Ishikawa (cell line): ENCODE data around the gene BTG1.

ENCODE experiments used
- CEBPB ChIP-seq: IDR thresholded peaks from 2 replicates; pipeline ENCODE4 v1.6.1; 2012
- CREB1 ChIP-seq: IDR thresholded peaks from 2 replicates; pipeline ENCODE4 v1.6.1; 2012; ENCODE audit warnings: low read depth
- TCF12 ChIP-seq: IDR thresholded peaks from 2 replicates; pipeline ENCODE4 v1.6.1; 2012; ENCODE audit warnings: low read depth
- YY1 ChIP-seq: IDR thresholded peaks from 2 replicates; pipeline ENCODE4 v1.6.1; 2012; ENCODE audit warnings: low read depth
- TF ChIP-seq, protein P1 (sequence below): IDR thresholded peaks from 2 replicates; pipeline ENCODE4 v1.6.1; 2012
- TF ChIP-seq, protein P2 (sequence below): IDR thresholded peaks from 2 replicates; pipeline ENCODE4 v1.6.1; 2012; ENCODE audit warnings: low read depth, mild to moderate bottlenecking
- TF ChIP-seq, protein P3 (sequence below): IDR thresholded peaks from 2 replicates; pipeline ENCODE4 v1.6.1; 2012

DNA sequence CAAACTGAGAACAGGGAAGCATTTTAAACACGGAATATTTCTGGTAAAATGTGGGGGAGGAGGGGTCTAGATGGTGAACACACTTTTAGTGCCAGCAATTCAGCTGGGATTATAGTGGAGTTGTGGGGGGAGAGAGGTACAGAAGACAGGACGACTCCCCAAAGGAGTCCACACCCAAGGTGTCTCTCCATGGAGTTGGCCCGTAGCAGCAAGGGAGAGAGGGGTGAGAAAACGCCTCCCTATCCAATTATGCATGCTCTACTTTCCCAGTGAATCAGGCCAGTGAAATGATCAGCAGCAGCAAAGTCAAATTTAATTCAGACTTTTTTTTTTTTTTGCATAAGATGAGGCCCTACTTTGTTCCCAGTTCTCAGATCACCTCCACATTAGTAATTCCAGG is 38.6 kb downstream of the BTG1 start:
- TF ChIP-seq, protein P1, sequence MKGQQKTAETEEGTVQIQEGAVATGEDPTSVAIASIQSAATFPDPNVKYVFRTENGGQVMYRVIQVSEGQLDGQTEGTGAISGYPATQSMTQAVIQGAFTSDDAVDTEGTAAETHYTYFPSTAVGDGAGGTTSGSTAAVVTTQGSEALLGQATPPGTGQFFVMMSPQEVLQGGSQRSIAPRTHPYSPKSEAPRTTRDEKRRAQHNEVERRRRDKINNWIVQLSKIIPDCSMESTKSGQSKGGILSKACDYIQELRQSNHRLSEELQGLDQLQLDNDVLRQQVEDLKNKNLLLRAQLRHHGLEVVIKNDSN = no peak
- TF ChIP-seq CEBPB (no peak), CREB1 (no peak), TCF12 (no peak), YY1 (no peak)
- TF ChIP-seq, protein P2, sequence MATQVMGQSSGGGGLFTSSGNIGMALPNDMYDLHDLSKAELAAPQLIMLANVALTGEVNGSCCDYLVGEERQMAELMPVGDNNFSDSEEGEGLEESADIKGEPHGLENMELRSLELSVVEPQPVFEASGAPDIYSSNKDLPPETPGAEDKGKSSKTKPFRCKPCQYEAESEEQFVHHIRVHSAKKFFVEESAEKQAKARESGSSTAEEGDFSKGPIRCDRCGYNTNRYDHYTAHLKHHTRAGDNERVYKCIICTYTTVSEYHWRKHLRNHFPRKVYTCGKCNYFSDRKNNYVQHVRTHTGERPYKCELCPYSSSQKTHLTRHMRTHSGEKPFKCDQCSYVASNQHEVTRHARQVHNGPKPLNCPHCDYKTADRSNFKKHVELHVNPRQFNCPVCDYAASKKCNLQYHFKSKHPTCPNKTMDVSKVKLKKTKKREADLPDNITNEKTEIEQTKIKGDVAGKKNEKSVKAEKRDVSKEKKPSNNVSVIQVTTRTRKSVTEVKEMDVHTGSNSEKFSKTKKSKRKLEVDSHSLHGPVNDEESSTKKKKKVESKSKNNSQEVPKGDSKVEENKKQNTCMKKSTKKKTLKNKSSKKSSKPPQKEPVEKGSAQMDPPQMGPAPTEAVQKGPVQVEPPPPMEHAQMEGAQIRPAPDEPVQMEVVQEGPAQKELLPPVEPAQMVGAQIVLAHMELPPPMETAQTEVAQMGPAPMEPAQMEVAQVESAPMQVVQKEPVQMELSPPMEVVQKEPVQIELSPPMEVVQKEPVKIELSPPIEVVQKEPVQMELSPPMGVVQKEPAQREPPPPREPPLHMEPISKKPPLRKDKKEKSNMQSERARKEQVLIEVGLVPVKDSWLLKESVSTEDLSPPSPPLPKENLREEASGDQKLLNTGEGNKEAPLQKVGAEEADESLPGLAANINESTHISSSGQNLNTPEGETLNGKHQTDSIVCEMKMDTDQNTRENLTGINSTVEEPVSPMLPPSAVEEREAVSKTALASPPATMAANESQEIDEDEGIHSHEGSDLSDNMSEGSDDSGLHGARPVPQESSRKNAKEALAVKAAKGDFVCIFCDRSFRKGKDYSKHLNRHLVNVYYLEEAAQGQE = no peak
- TF ChIP-seq, protein P3, sequence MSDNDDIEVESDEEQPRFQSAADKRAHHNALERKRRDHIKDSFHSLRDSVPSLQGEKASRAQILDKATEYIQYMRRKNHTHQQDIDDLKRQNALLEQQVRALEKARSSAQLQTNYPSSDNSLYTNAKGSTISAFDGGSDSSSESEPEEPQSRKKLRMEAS = no peak
